Neural cell (in vitro differentiated cells): ENCODE data around the gene ST3GAL5. TPM values are rescaled to one million over a fixed set of nuclear protein-coding genes. Genes with fewer than 3 reads are reported as not detected.

ENCODE experiments used
- H2AFZ ChIP-seq: fragments of 200-600, 300-800 bp; sonication (generic), shearing (Covaris generic); 2 replicates; pipeline ENCODE4 v1.6.0; 2014; ENCODE audit warnings: low read depth, mild to moderate bottlenecking, antibody characterized with exemption, low read length, moderate library complexity
- H3F3A ChIP-seq: fragments of 200-600 bp; shearing (Covaris generic); 2 replicates; pipeline ENCODE4 v1.6.1; 2016; ENCODE audit warnings: mild to moderate bottlenecking, moderate library complexity, mixed read lengths, antibody characterized with exemption, low read length; ENCODE audit not compliant: insufficient read depth, poor library complexity, severe bottlenecking
- H3K27ac ChIP-seq: fragments of 200-600, 300-800 bp; sonication (generic), shearing (Covaris generic); 2 replicates; pipeline ENCODE4 v1.5.1; 2014; ENCODE audit warnings: mild to moderate bottlenecking, low read length, moderate library complexity
- H3K27me3 ChIP-seq: fragments of 300-800, 200-600 bp; sonication (generic), shearing (Covaris generic); 2 replicates; pipeline ENCODE4 v1.6.0; 2014; ENCODE audit warnings: mild to moderate bottlenecking, low read depth, low read length, moderate library complexity; ENCODE audit not compliant: insufficient read depth
- H3K36me3 ChIP-seq: fragments of 300-800, 200-600 bp; sonication (generic), shearing (Covaris generic); 2 replicates; pipeline ENCODE4 v1.5.1; 2014; ENCODE audit warnings: mild to moderate bottlenecking, antibody characterized with exemption, low read length, moderate library complexity; ENCODE audit not compliant: insufficient read depth
- H3K4me2 ChIP-seq: fragments of 300-800, 200-600 bp; sonication (generic), shearing (Covaris generic); 2 replicates; pipeline ENCODE4 v1.6.0; 2014; ENCODE audit warnings: mild to moderate bottlenecking, low read length
- H3K4me3 ChIP-seq: fragments of 300-800, 200-600 bp; sonication (generic), shearing (Covaris generic); 2 replicates; pipeline ENCODE4 v1.5.1; 2014; ENCODE audit warnings: mild to moderate bottlenecking, low read length, moderate library complexity
- H3K79me2 ChIP-seq: fragments of 200-600 bp; shearing (Covaris generic); replicated peaks from 2 replicates; pipeline ENCODE4 v1.6.0; 2014; ENCODE audit warnings: mild to moderate bottlenecking, low read length, moderate library complexity; ENCODE audit not compliant: insufficient read depth
- H3K9ac ChIP-seq: fragments of 300-800, 200-600 bp; sonication (generic), shearing (Covaris generic); 2 replicates; pipeline ENCODE4 v1.6.1; 2016; ENCODE audit warnings: mild to moderate bottlenecking, low read length, mixed read lengths
- H3K9me2 ChIP-seq: fragments of 200-600 bp; shearing (Covaris generic); 2 replicates; pipeline ENCODE4 v1.6.1; 2016; ENCODE audit warnings: mild to moderate bottlenecking, low read length, mixed read lengths; ENCODE audit not compliant: insufficient read depth
- H3K9me3 ChIP-seq: fragments of 200-600, 300-800 bp; sonication (generic), shearing (Covaris generic); 2 replicates; pipeline ENCODE4 v1.6.1; 2016; ENCODE audit warnings: mild to moderate bottlenecking, mixed run types, low read length, moderate library complexity, mixed read lengths
- H4K20me1 ChIP-seq: fragments of 200-600 bp; shearing (Covaris generic); 2 replicates; pipeline ENCODE4 v1.6.1; 2016; ENCODE audit warnings: mild to moderate bottlenecking, mixed run types; ENCODE audit not compliant: insufficient read depth
- EP300 ChIP-seq: fragments of 450-650 bp; conservative IDR thresholded peaks from 2 replicates; pipeline ENCODE4 v1.6.1; 2014; ENCODE audit warnings: antibody characterized with exemption, mild to moderate bottlenecking, moderate library complexity; ENCODE audit not compliant: poor library complexity, severe bottlenecking
- EZH2 ChIP-seq: fragments of 200-600, 300-800 bp; shearing (Covaris generic), sonication (generic); IDR thresholded peaks from 2 replicates; pipeline ENCODE4 v1.6.1; 2014; ENCODE audit warnings: antibody characterized with exemption, low read length, borderline replicate concordance, mild to moderate bottlenecking; ENCODE audit not compliant: insufficient read depth, poor library complexity, severe bottlenecking
- MXI1 ChIP-seq: fragments of 450-650 bp; conservative IDR thresholded peaks from 2 replicates; pipeline ENCODE4 v1.6.1; 2014; ENCODE audit warnings: antibody characterized with exemption, mild to moderate bottlenecking; ENCODE audit not compliant: poor library complexity, severe bottlenecking
- POLR2AphosphoS5 ChIP-seq: IDR thresholded peaks from 2 replicates; pipeline ENCODE4 v1.6.1; 2012
- RAD21 ChIP-seq: fragments of 450-650 bp; conservative IDR thresholded peaks from 2 replicates; pipeline ENCODE4 v1.6.1; 2014; ENCODE audit warnings: antibody characterized with exemption, mild to moderate bottlenecking, moderate library complexity
- SMC3 ChIP-seq: fragments of 450-650 bp; conservative IDR thresholded peaks from 2 replicates; pipeline ENCODE4 v1.6.1; 2014; ENCODE audit warnings: antibody characterized with exemption, mild to moderate bottlenecking, moderate library complexity; ENCODE audit not compliant: poor library complexity
- TAF1 ChIP-seq: IDR thresholded peaks from 2 replicates; pipeline ENCODE4 v1.6.1; 2012; ENCODE audit warnings: low read depth
- polyA plus RNA-seq: library from polyadenylated mRNA; depleted of rRNA; stranded (reverse); fragments of >200 nt; gene quantifications from 2 replicates; pipeline ENCODE4 v1.2.3, GENCODE V29; 2014
- TF ChIP-seq, protein P1 (sequence below): IDR thresholded peaks from 2 replicates; pipeline ENCODE4 v1.6.1; 2012; ENCODE audit warnings: borderline replicate concordance
- TF ChIP-seq, protein P2 (sequence below): fragments of 450-650 bp; IDR thresholded peaks from 2 replicates; pipeline ENCODE4 v1.5.1; 2014; ENCODE audit warnings: antibody characterized with exemption, mild to moderate bottlenecking, moderate library complexity; ENCODE audit not compliant: poor library complexity, severe bottlenecking

The ST3GAL5 gene
- polyA plus RNA-seq, 1 donor from 2014 or later = 55.6 TPM

GRCh38 chr2:85902496-85902895 is 13.7 kb upstream of the ST3GAL5 start:
- H3K79me2 ChIP-seq = no peaks in the 10 kb centered on the region
- no peak overlapping the region for H3K4me3 ChIP-seq
- no peak overlapping the region for H3K27ac ChIP-seq
- no peak overlapping the region for H3K9ac ChIP-seq
- H3K9me2 ChIP-seq = no peaks in the 10 kb centered on the region
- TF ChIP-seq, protein P1, sequence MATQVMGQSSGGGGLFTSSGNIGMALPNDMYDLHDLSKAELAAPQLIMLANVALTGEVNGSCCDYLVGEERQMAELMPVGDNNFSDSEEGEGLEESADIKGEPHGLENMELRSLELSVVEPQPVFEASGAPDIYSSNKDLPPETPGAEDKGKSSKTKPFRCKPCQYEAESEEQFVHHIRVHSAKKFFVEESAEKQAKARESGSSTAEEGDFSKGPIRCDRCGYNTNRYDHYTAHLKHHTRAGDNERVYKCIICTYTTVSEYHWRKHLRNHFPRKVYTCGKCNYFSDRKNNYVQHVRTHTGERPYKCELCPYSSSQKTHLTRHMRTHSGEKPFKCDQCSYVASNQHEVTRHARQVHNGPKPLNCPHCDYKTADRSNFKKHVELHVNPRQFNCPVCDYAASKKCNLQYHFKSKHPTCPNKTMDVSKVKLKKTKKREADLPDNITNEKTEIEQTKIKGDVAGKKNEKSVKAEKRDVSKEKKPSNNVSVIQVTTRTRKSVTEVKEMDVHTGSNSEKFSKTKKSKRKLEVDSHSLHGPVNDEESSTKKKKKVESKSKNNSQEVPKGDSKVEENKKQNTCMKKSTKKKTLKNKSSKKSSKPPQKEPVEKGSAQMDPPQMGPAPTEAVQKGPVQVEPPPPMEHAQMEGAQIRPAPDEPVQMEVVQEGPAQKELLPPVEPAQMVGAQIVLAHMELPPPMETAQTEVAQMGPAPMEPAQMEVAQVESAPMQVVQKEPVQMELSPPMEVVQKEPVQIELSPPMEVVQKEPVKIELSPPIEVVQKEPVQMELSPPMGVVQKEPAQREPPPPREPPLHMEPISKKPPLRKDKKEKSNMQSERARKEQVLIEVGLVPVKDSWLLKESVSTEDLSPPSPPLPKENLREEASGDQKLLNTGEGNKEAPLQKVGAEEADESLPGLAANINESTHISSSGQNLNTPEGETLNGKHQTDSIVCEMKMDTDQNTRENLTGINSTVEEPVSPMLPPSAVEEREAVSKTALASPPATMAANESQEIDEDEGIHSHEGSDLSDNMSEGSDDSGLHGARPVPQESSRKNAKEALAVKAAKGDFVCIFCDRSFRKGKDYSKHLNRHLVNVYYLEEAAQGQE = no peak
- TF ChIP-seq TAF1 = no peak
- TF ChIP-seq EZH2 = no peak
- TF ChIP-seq, protein P2, sequence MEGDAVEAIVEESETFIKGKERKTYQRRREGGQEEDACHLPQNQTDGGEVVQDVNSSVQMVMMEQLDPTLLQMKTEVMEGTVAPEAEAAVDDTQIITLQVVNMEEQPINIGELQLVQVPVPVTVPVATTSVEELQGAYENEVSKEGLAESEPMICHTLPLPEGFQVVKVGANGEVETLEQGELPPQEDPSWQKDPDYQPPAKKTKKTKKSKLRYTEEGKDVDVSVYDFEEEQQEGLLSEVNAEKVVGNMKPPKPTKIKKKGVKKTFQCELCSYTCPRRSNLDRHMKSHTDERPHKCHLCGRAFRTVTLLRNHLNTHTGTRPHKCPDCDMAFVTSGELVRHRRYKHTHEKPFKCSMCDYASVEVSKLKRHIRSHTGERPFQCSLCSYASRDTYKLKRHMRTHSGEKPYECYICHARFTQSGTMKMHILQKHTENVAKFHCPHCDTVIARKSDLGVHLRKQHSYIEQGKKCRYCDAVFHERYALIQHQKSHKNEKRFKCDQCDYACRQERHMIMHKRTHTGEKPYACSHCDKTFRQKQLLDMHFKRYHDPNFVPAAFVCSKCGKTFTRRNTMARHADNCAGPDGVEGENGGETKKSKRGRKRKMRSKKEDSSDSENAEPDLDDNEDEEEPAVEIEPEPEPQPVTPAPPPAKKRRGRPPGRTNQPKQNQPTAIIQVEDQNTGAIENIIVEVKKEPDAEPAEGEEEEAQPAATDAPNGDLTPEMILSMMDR = no peak
- no peak for TF ChIP-seq RAD21
- TF ChIP-seq SMC3 = no peak
- no peak for TF ChIP-seq EP300
- no peak for TF ChIP-seq POLR2AphosphoS5
- TF ChIP-seq MXI1 = no peak
- H3K9me3 ChIP-seq = no peaks in the 10 kb centered on the region
- no peaks in the 10 kb centered on the region for H4K20me1 ChIP-seq
- no peaks in the 10 kb centered on the region for H3K36me3 ChIP-seq
- H3K4me2 ChIP-seq = no peak overlapping the region
- no peaks in the 10 kb centered on the region for H3F3A ChIP-seq
- H3K27me3 ChIP-seq = no peaks in the 10 kb centered on the region
- H2AFZ ChIP-seq = no peak overlapping the region

GRCh38 chr2:85901155-85901554 is 12.4 kb upstream of the ST3GAL5 start:
- no peak overlapping the region for H3K27ac ChIP-seq
- TF ChIP-seq TAF1 = no peak
- H3K27me3 ChIP-seq = no peaks in the 10 kb centered on the region
- H3F3A ChIP-seq = no peaks in the 10 kb centered on the region
- H3K36me3 ChIP-seq = no peaks in the 10 kb centered on the region
- H3K9me3 ChIP-seq = no peaks in the 10 kb centered on the region
- no peak overlapping the region for H2AFZ ChIP-seq
- H3K4me2 ChIP-seq = no peak overlapping the region
- no peaks in the 10 kb centered on the region for H3K9me2 ChIP-seq
- no peaks in the 10 kb centered on the region for H4K20me1 ChIP-seq
- H3K4me3 ChIP-seq = no peak overlapping the region
- no peak overlapping the region for H3K9ac ChIP-seq
- H3K79me2 ChIP-seq = no peaks in the 10 kb centered on the region

- no peaks in the 10 kb centered on the region for H3K9me2 ChIP-seq
- no peaks in the 10 kb centered on the region for H3K9me3 ChIP-seq
- no peaks in the 10 kb centered on the region for H3F3A ChIP-seq
- H3K27ac ChIP-seq = no peak overlapping the region
- H3K4me2 ChIP-seq = no peak overlapping the region
- no peak overlapping the region for H3K9ac ChIP-seq
- no peaks in the 10 kb centered on the region for H4K20me1 ChIP-seq
- no peaks in the 10 kb centered on the region for H3K27me3 ChIP-seq
- H3K4me3 ChIP-seq = no peak overlapping the region
- H2AFZ ChIP-seq = no peak overlapping the region
- H3K79me2 ChIP-seq = no peaks in the 10 kb centered on the region
- TF ChIP-seq EP300 = no peak
- TF ChIP-seq, protein P2 = no peak
- no peak for TF ChIP-seq MXI1
- no peak for TF ChIP-seq SMC3
- no peak for TF ChIP-seq EZH2
- no peak for TF ChIP-seq POLR2AphosphoS5
- TF ChIP-seq, protein P1 = no peak
- TF ChIP-seq TAF1 = no peak
- no peak for TF ChIP-seq RAD21
- no peaks in the 10 kb centered on the region for H3K36me3 ChIP-seq
These were observed 11.6 kb upstream of the ST3GAL5 start for GRCh38 chr2:85900366-85900765.
